IMR-90 (cell line): ENCODE measurements around the gene CYB5R4.

ENCODE experiments used
- BHLHE40 ChIP-seq: fragments of 150-350 bp; IDR thresholded peaks from 2 replicates; pipeline ENCODE4 v1.6.1; 2016; ENCODE audit warnings: mild to moderate bottlenecking, low read depth, low read length
- CEBPB ChIP-seq: IDR thresholded peaks from 2 replicates; pipeline ENCODE4 v1.6.1; 2012; ENCODE audit warnings: low read depth, low read length, improper control_type of control experiment
- CTCF ChIP-seq: conservative IDR thresholded peaks from 2 replicates; pipeline ENCODE4 v1.5.1; 2012; ENCODE audit warnings: mild to moderate bottlenecking, low read depth, low read length, improper control_type of control experiment
- FOS ChIP-seq: fragments of 150-350 bp; IDR thresholded peaks from 2 replicates; pipeline ENCODE4 v1.6.1; 2016; ENCODE audit warnings: low read depth, low read length
- MAFK ChIP-seq: IDR thresholded peaks from 2 replicates; pipeline ENCODE4 v1.6.1; 2012; ENCODE audit warnings: low read depth, low read length, improper control_type of control experiment
- MXI1 ChIP-seq: IDR thresholded peaks from 2 replicates; pipeline ENCODE4 v1.6.1; 2012; ENCODE audit warnings: low read depth, mild to moderate bottlenecking, low read length, moderate library complexity, borderline replicate concordance
- NFE2L2 ChIP-seq: fragments of 150-350 bp; IDR thresholded peaks from 2 replicates; pipeline ENCODE4 v1.6.1; 2016; ENCODE audit warnings: low read depth, mild to moderate bottlenecking, low read length
- POLR2A ChIP-seq: IDR thresholded peaks from 2 replicates; pipeline ENCODE4 v1.6.1; 2012; ENCODE audit warnings: mild to moderate bottlenecking, low read depth, low read length
- RAD21 ChIP-seq: IDR thresholded peaks from 2 replicates; pipeline ENCODE4 v1.6.1; 2012; ENCODE audit warnings: low read length, improper control_type of control experiment
- RCOR1 ChIP-seq: IDR thresholded peaks from 2 replicates; pipeline ENCODE4 v1.6.1; 2012; ENCODE audit warnings: mild to moderate bottlenecking, low read length, improper control_type of control experiment; ENCODE audit not compliant: insufficient replicate concordance
- RFX5 ChIP-seq: IDR thresholded peaks from 2 replicates; pipeline ENCODE4 v1.8.0; 2012; ENCODE audit warnings: low read depth, mild to moderate bottlenecking, low read length, moderate library complexity
- SMC3 ChIP-seq: fragments of 150-350 bp; IDR thresholded peaks from 2 replicates; pipeline ENCODE4 v1.6.1; 2016; ENCODE audit warnings: low read depth, mild to moderate bottlenecking, antibody characterized with exemption, low read length, moderate library complexity
- USF2 ChIP-seq: fragments of 150-350 bp; IDR thresholded peaks from 2 replicates; pipeline ENCODE4 v1.6.1; 2017; ENCODE audit warnings: mild to moderate bottlenecking, antibody characterized with exemption, low read length, low read depth

GRCh38 chr6:83920017-83920416, 60.5 kb downstream of the CYB5R4 start:
- TF ChIP-seq CTCF: no peak
- TF ChIP-seq RFX5: no peak
- TF ChIP-seq POLR2A: no peak
- no peak for TF ChIP-seq USF2
- TF ChIP-seq MAFK: no peak
- TF ChIP-seq CEBPB: no peak
- no peak for TF ChIP-seq SMC3
- no peak for TF ChIP-seq MXI1
- no peak for TF ChIP-seq RAD21
- no peak for TF ChIP-seq NFE2L2
- TF ChIP-seq RCOR1: no peak
- TF ChIP-seq BHLHE40: no peak
- TF ChIP-seq FOS: no peak
